ENCODE results near the gene TRIM14. TPM values are rescaled to one million over a fixed set of nuclear protein-coding genes. Genes with fewer than 3 reads are reported as not detected.

TRIM14 gene
- total and polyA plus RNA-seq, 2 of the 13 experiments (the other 11 are each of a cell fraction or from before 2014, with no cell fraction given): 9.2 to 13.0 TPM

GRCh38 chr9:98056269-98057137, 62.5 kb downstream of the TRIM14 start, which contains the start of gene NANS (continued):
- TF ChIP-seq, protein P1, sequence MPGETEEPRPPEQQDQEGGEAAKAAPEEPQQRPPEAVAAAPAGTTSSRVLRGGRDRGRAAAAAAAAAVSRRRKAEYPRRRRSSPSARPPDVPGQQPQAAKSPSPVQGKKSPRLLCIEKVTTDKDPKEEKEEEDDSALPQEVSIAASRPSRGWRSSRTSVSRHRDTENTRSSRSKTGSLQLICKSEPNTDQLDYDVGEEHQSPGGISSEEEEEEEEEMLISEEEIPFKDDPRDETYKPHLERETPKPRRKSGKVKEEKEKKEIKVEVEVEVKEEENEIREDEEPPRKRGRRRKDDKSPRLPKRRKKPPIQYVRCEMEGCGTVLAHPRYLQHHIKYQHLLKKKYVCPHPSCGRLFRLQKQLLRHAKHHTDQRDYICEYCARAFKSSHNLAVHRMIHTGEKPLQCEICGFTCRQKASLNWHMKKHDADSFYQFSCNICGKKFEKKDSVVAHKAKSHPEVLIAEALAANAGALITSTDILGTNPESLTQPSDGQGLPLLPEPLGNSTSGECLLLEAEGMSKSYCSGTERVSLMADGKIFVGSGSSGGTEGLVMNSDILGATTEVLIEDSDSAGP (CRISPR knock-in tag; IDR thresholded peaks at IDR 0.05; ENCODE audit: borderline replicate concordance): peak; percentile 64
- TF ChIP-seq TCF12 (IDR thresholded peaks at IDR 0.05): no peak
- peak; percentile 70; the same call in 1 of the 2 replicates for TF ChIP-seq TCF12 (CRISPR knock-in tag; IDR thresholded peaks at IDR 0.05)
- TF ChIP-seq, protein P2, sequence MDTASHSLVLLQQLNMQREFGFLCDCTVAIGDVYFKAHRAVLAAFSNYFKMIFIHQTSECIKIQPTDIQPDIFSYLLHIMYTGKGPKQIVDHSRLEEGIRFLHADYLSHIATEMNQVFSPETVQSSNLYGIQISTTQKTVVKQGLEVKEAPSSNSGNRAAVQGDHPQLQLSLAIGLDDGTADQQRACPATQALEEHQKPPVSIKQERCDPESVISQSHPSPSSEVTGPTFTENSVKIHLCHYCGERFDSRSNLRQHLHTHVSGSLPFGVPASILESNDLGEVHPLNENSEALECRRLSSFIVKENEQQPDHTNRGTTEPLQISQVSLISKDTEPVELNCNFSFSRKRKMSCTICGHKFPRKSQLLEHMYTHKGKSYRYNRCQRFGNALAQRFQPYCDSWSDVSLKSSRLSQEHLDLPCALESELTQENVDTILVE (CRISPR knock-in tag; IDR thresholded peaks at IDR 0.05): peak; percentile 77; the same call in 1 of the 2 replicates
- no peak for TF ChIP-seq ZNF674 (CRISPR knock-in tag; IDR thresholded peaks at IDR 0.05; ENCODE audit: low read depth)
- 0 out of 2 replicates have a peak, but pooled peaks have one; percentile 34 for TF ChIP-seq EEA1 (CRISPR knock-in tag; IDR thresholded peaks at IDR 0.05; ENCODE audit: borderline replicate concordance)
- no peak for TF ChIP-seq ZNF260 (CRISPR knock-in tag; IDR thresholded peaks at IDR 0.05; ENCODE audit: borderline replicate concordance, low read depth)
- TF ChIP-seq ZFP36L2 (CRISPR knock-in tag; IDR thresholded peaks at IDR 0.05): no peak
- TF ChIP-seq GATAD2A (CRISPR knock-in tag; IDR thresholded peaks at IDR 0.05): peak; percentile 35; the same call in 1 of the 2 replicates
- TF ChIP-seq FOXK2 (IDR thresholded peaks at IDR 0.05): no peak
- no peak for TF ChIP-seq SRY (CRISPR knock-in tag; IDR thresholded peaks at IDR 0.05)
- TF ChIP-seq EZH2 (conservative IDR thresholded peaks at IDR 0.05; ENCODE audit: low read depth, low read length): no peak
- TF ChIP-seq ZNF546 (CRISPR knock-in tag; conservative IDR thresholded peaks at IDR 0.05): no peak
- no peak for TF ChIP-seq MTF1 (CRISPR knock-in tag; IDR thresholded peaks at IDR 0.05)
- 0 out of 2 replicates have a peak, but pooled peaks have one; percentile 23 for TF ChIP-seq ESRRA (CRISPR knock-in tag; IDR thresholded peaks at IDR 0.05; ENCODE audit: low read depth)
- TF ChIP-seq KLF12 (CRISPR knock-in tag; IDR thresholded peaks at IDR 0.05; ENCODE audit: borderline replicate concordance): peak; percentile 33; the same call in 1 of the 2 replicates
- TF ChIP-seq ZNF180 (CRISPR knock-in tag; IDR thresholded peaks at IDR 0.05; ENCODE audit: borderline replicate concordance, low read depth): no peak
- 0 out of 2 replicates have a peak, but pooled peaks have one; percentile 69 for TF ChIP-seq ZNF484 (CRISPR knock-in tag; IDR thresholded peaks at IDR 0.05; ENCODE audit: borderline replicate concordance, low read depth)
- TF ChIP-seq DDIT3 (CRISPR knock-in tag; IDR thresholded peaks at IDR 0.05): no peak
- TF ChIP-seq ZNF710 (CRISPR knock-in tag; IDR thresholded peaks at IDR 0.05; ENCODE audit: borderline replicate concordance): no peak; the same call in 1 of the 2 replicates
- TF ChIP-seq CENPX (CRISPR knock-in tag; IDR thresholded peaks at IDR 0.05): no peak
- TF ChIP-seq DNMT1 (CRISPR knock-in tag; IDR thresholded peaks at IDR 0.05): no peak; the same call in 1 of the 2 replicates
- TF ChIP-seq ZFP36 (IDR thresholded peaks at IDR 0.05; ENCODE audit: borderline replicate concordance, low read depth, low read length, partially characterized antibody): no peak
- TF ChIP-seq MED13 (CRISPR knock-in tag; IDR thresholded peaks at IDR 0.05): no peak; the same call in 1 of the 2 replicates

Measured in HepG2 (cell line).